Measurements from ENCODE around the gene SLC25A52. TPM values are rescaled to one million over a fixed set of nuclear protein-coding genes. Genes with fewer than 3 reads are reported as not detected.
A peak's percentile ranks its signal among the peaks of the same experiment; 100 is the strongest.

The SLC25A52 gene
- total RNA-seq, 1 donor from 2014 or later = not detected

DNA sequence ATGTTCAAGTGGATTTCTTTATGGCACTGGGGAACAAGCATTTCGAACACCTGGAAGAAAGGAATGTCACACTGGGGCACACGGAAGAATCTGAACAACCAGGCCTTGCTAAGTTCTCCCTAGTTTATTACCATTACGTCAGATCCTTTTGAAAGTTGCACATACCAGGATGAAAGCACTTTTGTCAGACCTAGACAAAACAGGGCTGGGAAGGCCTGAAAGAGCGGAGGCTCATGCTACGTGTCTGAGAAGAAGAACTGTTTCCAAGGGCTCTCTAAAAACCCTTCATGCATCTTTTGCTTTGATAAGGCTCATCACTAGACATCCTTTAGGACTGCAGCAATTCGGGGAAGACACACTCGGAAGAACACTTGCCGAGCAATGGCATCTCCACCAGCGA is 15.4 kb upstream of the SLC25A52 start:
- Mint-ChIP-seq H3K4me1 (no peaks in the 10 kb centered on the region), H3K27ac (no peak overlapping the region), H3K9me3 (peaks cover 30% of the 10 kb centered on the region), H3K36me3 (peaks cover 5% of the 10 kb centered on the region), H3K27me3 (ENCODE audit: low read depth) (no peaks in the 10 kb centered on the region), H3K4me3 (no peak overlapping the region)
- no peak for DNase-seq (ENCODE audit: low spot score in 2 of 2, unreplicated experiment in 2 of 2)
- TF ChIP-seq, protein P1, sequence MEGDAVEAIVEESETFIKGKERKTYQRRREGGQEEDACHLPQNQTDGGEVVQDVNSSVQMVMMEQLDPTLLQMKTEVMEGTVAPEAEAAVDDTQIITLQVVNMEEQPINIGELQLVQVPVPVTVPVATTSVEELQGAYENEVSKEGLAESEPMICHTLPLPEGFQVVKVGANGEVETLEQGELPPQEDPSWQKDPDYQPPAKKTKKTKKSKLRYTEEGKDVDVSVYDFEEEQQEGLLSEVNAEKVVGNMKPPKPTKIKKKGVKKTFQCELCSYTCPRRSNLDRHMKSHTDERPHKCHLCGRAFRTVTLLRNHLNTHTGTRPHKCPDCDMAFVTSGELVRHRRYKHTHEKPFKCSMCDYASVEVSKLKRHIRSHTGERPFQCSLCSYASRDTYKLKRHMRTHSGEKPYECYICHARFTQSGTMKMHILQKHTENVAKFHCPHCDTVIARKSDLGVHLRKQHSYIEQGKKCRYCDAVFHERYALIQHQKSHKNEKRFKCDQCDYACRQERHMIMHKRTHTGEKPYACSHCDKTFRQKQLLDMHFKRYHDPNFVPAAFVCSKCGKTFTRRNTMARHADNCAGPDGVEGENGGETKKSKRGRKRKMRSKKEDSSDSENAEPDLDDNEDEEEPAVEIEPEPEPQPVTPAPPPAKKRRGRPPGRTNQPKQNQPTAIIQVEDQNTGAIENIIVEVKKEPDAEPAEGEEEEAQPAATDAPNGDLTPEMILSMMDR (IDR thresholded peaks at IDR 0.05; ENCODE audit: unreplicated experiment) = no peak

DNA sequence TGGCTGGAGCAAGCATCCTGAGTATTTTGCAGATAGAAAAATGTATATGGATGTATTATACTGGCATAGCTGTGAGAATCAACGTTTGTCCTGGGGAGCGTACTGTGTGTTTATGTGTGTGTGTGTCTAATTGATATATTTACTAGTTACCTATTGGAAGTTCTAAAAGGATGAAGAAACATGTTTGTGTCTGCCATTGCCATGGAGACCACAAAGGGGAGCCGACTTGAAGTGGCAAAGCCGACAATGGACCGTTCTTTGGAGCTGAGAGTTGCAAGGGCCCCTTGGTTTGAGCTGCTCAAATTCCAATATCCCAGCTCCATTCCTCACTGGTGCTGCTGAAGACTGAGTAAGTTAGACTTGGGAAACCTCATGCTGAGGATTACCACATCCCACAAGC is 14.3 kb upstream of the SLC25A52 start:
- Mint-ChIP-seq H3K4me3 (no peak overlapping the region), H3K36me3 (peaks cover 5% of the 10 kb centered on the region), H3K9me3 (peaks cover 29% of the 10 kb centered on the region), H3K4me1 (no peaks in the 10 kb centered on the region), H3K27me3 (ENCODE audit: low read depth) (no peaks in the 10 kb centered on the region), H3K27ac (no peak overlapping the region)
- DNase-seq (ENCODE audit: low spot score in 2 of 2, unreplicated experiment in 2 of 2) = no peak
- TF ChIP-seq, protein P1 (IDR thresholded peaks at IDR 0.05; ENCODE audit: unreplicated experiment) = no peak

DNA sequence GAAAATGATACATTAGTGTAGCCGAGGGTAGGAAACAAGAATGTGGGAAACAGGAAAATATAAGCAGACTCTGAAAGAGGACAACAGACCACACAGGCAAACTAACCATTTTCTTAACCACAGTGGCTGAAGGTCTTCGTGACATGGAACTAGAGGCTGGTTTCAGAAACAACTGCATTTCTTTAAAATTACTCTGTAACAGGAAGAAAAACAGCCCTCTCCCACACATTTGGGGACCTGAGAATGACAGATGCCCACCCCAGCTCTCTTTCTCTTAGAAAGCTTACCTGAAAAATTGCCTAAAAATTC is 13.8 kb upstream of the SLC25A52 start:
- peaks cover 5% of the 10 kb centered on the region for H3K36me3 Mint-ChIP-seq
- TF ChIP-seq, protein P1 (IDR thresholded peaks at IDR 0.05; ENCODE audit: unreplicated experiment) = no peak
- H3K9me3 Mint-ChIP-seq = peaks cover 27% of the 10 kb centered on the region
- DNase-seq (ENCODE audit: low spot score in 2 of 2, unreplicated experiment in 2 of 2) = no peak
- no peak overlapping the region for H3K27ac Mint-ChIP-seq
- no peaks in the 10 kb centered on the region for H3K27me3 Mint-ChIP-seq (ENCODE audit: low read depth)
- H3K4me3 Mint-ChIP-seq = no peak overlapping the region
- no peaks in the 10 kb centered on the region for H3K4me1 Mint-ChIP-seq

DNA sequence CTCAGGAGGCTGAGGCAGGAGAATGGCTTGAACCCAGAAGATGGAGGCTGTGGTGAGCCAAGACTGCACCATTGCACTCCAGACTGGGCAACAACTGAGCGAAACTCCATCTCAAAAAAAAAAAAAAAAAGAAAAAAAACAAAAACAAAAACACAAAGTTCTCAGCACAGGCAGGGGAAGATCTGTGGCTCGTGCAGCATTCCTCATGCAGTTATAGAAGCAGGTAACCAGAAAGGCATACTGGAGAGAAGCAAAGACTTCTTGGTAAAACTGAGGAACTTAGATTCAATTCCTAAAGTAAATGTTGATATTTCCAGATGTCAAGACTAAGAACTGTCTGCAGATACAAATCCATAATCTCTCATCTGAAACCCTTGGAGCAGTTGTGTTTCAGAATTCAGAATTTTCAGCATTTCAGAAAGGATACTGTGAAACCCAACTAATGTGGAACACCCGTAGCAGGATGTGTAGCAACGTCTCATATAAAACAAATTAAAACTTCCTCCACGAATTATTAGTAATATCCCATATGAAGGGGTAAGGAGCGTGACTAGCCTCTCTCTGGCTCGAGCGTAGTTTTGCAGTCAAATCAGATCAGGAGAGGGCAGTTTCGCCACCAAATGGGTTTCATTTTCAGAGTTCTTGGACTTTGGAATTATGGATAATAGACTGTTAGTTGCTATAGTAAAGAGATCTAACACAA is 13.2 kb upstream of the SLC25A52 start:
- Mint-ChIP-seq H3K9me3 (peaks cover 22% of the 10 kb centered on the region), H3K27ac (no peak overlapping the region), H3K27me3 (ENCODE audit: low read depth) (no peaks in the 10 kb centered on the region)

DNA sequence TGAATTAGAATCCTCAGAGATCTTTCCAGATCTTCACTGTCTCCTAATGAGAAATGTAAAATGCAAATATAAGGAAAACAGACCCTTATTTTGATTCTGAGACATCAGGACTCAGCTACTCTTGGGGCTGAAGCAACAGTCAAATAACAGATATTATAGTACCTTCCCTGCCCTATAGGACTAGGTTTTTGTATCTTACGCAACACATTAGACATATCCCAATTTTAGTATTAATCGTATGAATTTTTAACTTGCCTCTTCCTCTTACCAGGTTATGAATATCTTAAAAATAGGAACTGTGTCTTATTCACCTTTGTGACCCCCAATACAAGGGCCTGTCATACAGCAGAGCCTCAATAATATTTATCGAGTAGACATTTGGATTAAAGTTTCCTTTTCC is 12.0 kb upstream of the SLC25A52 start:
- TF ChIP-seq, protein P1 (IDR thresholded peaks at IDR 0.05; ENCODE audit: unreplicated experiment) = no peak
- Mint-ChIP-seq H3K27ac (no peak overlapping the region), H3K9me3 (peaks cover 12% of the 10 kb centered on the region), H3K4me3 (no peak overlapping the region), H3K36me3 (no peaks in the 10 kb centered on the region), H3K27me3 (ENCODE audit: low read depth) (no peaks in the 10 kb centered on the region), H3K4me1 (peaks cover 6% of the 10 kb centered on the region)
- no peak for DNase-seq (ENCODE audit: low spot score in 2 of 2, unreplicated experiment in 2 of 2)

More for the DNA sequence above, 13.2 kb upstream of the SLC25A52 start:
- TF ChIP-seq, protein P1 (IDR thresholded peaks at IDR 0.05; ENCODE audit: unreplicated experiment) = no peak
- Mint-ChIP-seq H3K36me3 (peaks cover 5% of the 10 kb centered on the region), H3K4me1 (no peaks in the 10 kb centered on the region), H3K4me3 (no peak overlapping the region)
- DNase-seq (ENCODE audit: low spot score in 2 of 2, unreplicated experiment in 2 of 2) = no peak

DNA sequence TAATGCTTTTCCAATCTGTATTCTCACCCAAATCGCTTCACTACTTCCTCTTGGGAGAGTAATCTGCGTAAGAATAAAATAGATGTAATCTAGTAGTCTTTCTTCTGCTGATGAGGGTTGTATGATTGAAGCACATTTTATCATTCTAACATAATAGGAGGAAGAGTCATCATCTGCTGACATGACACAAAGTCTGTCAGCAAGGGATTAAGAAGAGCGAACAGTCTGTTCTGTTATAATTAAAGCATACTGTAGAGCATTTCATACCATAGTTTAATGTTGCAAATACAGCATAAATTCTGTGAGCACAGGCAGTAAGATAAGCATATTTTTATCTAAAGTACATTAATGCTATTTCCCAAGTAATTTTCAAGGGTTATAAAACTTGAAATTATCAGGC is 10.4 kb downstream of the SLC25A52 start:
- Mint-ChIP-seq H3K36me3 (no peaks in the 10 kb centered on the region), H3K4me1 (peaks cover 19% of the 10 kb centered on the region), H3K27ac (peak overlapping the region; percentile 1), H3K27me3 (ENCODE audit: low read depth) (no peaks in the 10 kb centered on the region), H3K9me3 (peaks cover 5% of the 10 kb centered on the region), H3K4me3 (no peak overlapping the region)
- TF ChIP-seq, protein P1 (IDR thresholded peaks at IDR 0.05; ENCODE audit: unreplicated experiment) = no peak
- DNase-seq (ENCODE audit: low spot score in 2 of 2, unreplicated experiment in 2 of 2) = no peak
